ENCODE data around the gene RPL27A. TPM values are rescaled to one million over a fixed set of nuclear protein-coding genes. Genes with fewer than 3 reads are reported as not detected.

The RPL27A gene
- total and polyA plus RNA-seq, 7 donors, result 1,472 to 4,200 (median 2,262) TPM

GRCh38 chr11:8649361-8649760 lies 33.2 kb upstream of the RPL27A start:
- H3K4me1 ChIP-seq, result peaks cover 0 to 11% (median 7%) of the 10 kb centered on the region in 4 donors
- no peak overlapping the region for H3K27ac ChIP-seq
- no peaks in the 10 kb centered on the region for H3K27me3 ChIP-seq
- H3K4me3 ChIP-seq, result no peak overlapping the region
- WGBS, 2 donors, result 87 to 96% methylated on average over 2 of the region's 2 CpGs
- intact Hi-C loops (cut with DNase I), result no loop called here
- no peaks in the 10 kb centered on the region for H3K9me3 ChIP-seq
- no peak for TF ChIP-seq POLR2AphosphoS5 (IDR thresholded peaks at IDR 0.05)
- H3K36me3 ChIP-seq, result peaks cover 0 to 54% (median 11%) of the 10 kb centered on the region in 4 donors
- no peak for DNase-seq

- peaks cover 0 to 45% (median 8%) of the 10 kb centered on the region in 4 donors for H3K36me3 ChIP-seq
- peaks cover 0 to 11% (median 7%) of the 10 kb centered on the region in 4 donors for H3K4me1 ChIP-seq
- H3K4me3 ChIP-seq, result no peak overlapping the region
- no peak for DNase-seq
- H3K9me3 ChIP-seq, result no peaks in the 10 kb centered on the region
- TF ChIP-seq POLR2AphosphoS5 (IDR thresholded peaks at IDR 0.05) (no peak), POLR2A (IDR thresholded peaks at IDR 0.05) (no peak), CTCF (IDR thresholded peaks at IDR 0.05) (no peak), EP300 (IDR thresholded peaks at IDR 0.05) (no peak)
- no peak overlapping the region for H3K27ac ChIP-seq
- H3K27me3 ChIP-seq, result no peaks in the 10 kb centered on the region
- 95% methylated on average over 2 of the region's 2 CpGs for WGBS, 2 donors
- intact Hi-C loops (cut with DNase I), result no loop called here
Observed at GRCh38 chr11:8650401-8650990, 32.1 kb upstream of the RPL27A start.

- no peak for TF ChIP-seq POLR2A (IDR thresholded peaks at IDR 0.05)
- no peak for TF ChIP-seq EP300 (IDR thresholded peaks at IDR 0.05)
- H3K4me1 ChIP-seq, result peaks cover 0 to 11% (median 7%) of the 10 kb centered on the region in 4 donors
- peaks cover 0 to 32% (median 5%) of the 10 kb centered on the region in 4 donors for H3K36me3 ChIP-seq
- no peaks in the 10 kb centered on the region for H3K9me3 ChIP-seq
- no peaks in the 10 kb centered on the region for H3K27me3 ChIP-seq
- peak overlapping the region in 2 of 4 donors; percentile 57 to 66 for H3K27ac ChIP-seq
- WGBS, 2 donors, result 82 to 86% methylated on average over 3 of the region's 3 CpGs
- intact Hi-C loops (cut with DNase I), result no loop called here
- DNase-seq, result no peak
- H3K4me3 ChIP-seq, result no peak overlapping the region
Observed at GRCh38 chr11:8652140-8652539, 30.5 kb upstream of the RPL27A start.

- Histone ChIP-seq H3K9me3 (no peaks in the 10 kb centered on the region), H3K4me3 (no peak overlapping the region), H3K36me3 (peaks cover 0 to 11% (median 0%) of the 10 kb centered on the region in 4 donors), H3K4me1 (peaks cover 0 to 11% (median 7%) of the 10 kb centered on the region in 4 donors), H3K27ac (no peak overlapping the region), H3K27me3 (no peaks in the 10 kb centered on the region)
- intact Hi-C loops (cut with DNase I), result no loop called here
- no peak for DNase-seq
- WGBS, 2 donors, result 77 to 84% methylated on average over 4 of the region's 4 CpGs
- no peak for TF ChIP-seq CTCF (IDR thresholded peaks at IDR 0.05)
- TF ChIP-seq POLR2AphosphoS5 (IDR thresholded peaks at IDR 0.05), result no peak
- no peak for TF ChIP-seq POLR2A (IDR thresholded peaks at IDR 0.05)
- TF ChIP-seq EP300 (IDR thresholded peaks at IDR 0.05), result no peak
Observed at GRCh38 chr11:8654503-8654902, 28.1 kb upstream of the RPL27A start.

GRCh38 chr11:8656291-8656690 lies 26.3 kb upstream of the RPL27A start:
- DNase-seq, result no peak
- 83 to 89% methylated on average over 2 of the region's 2 CpGs for WGBS, 2 donors
- TF ChIP-seq POLR2AphosphoS5 (IDR thresholded peaks at IDR 0.05) (no peak), EP300 (IDR thresholded peaks at IDR 0.05) (no peak), POLR2A (IDR thresholded peaks at IDR 0.05) (no peak), CTCF (IDR thresholded peaks at IDR 0.05) (no peak)
- Histone ChIP-seq H3K36me3 (no peaks in the 10 kb centered on the region), H3K27me3 (no peaks in the 10 kb centered on the region), H3K4me3 (no peak overlapping the region), H3K9me3 (no peaks in the 10 kb centered on the region), H3K27ac (no peak overlapping the region), H3K4me1 (peaks cover 0 to 11% (median 7%) of the 10 kb centered on the region in 4 donors)
- intact Hi-C loops (cut with DNase I), result no loop called here
